ENCODE results near the gene SLU7.

Gene SLU7

GRCh38 chr5:160367261-160367660, 51.6 kb downstream of the SLU7 start:
- no peak for DNase-seq (ENCODE audit: low spot score)

- no peak for DNase-seq (ENCODE audit: low spot score)
Measured at GRCh38 chr5:160366230-160366629, 52.7 kb downstream of the SLU7 start.

- no peak for DNase-seq (ENCODE audit: low spot score)
Measured at GRCh38 chr5:160363660-160364395, 55.1 kb downstream of the SLU7 start.

- DNase-seq (ENCODE audit: low spot score) = no peak
Measured at GRCh38 chr5:160363211-160363610, 55.7 kb downstream of the SLU7 start.

- no peak for DNase-seq (ENCODE audit: low spot score)
Measured at GRCh38 chr5:160361624-160362228, 57.2 kb downstream of the SLU7 start.

GRCh38 chr5:160360310-160360709, 58.6 kb downstream of the SLU7 start:
- DNase-seq (ENCODE audit: low spot score) = no peak

GRCh38 chr5:160359816-160360215, 59.1 kb downstream of the SLU7 start:
- DNase-seq (ENCODE audit: low spot score) = no peak

- no peak for DNase-seq (ENCODE audit: low spot score)
Measured at GRCh38 chr5:160359242-160359641, 59.6 kb downstream of the SLU7 start.

GRCh38 chr5:160357861-160358411, 60.9 kb downstream of the SLU7 start:
- no peak for DNase-seq (ENCODE audit: low spot score)

- no peak for DNase-seq (ENCODE audit: low spot score)
Measured at GRCh38 chr5:160357394-160357793, 61.5 kb downstream of the SLU7 start.

GRCh38 chr5:160356550-160357347, 62.1 kb downstream of the SLU7 start:
- no peak for DNase-seq (ENCODE audit: low spot score)

- DNase-seq (ENCODE audit: low spot score) = no peak
Measured at GRCh38 chr5:160354666-160355065, 64.2 kb downstream of the SLU7 start.

GRCh38 chr5:160353379-160353778, 65.5 kb downstream of the SLU7 start:
- no peak for DNase-seq (ENCODE audit: low spot score)

- DNase-seq (ENCODE audit: low spot score) = no peak
Measured at GRCh38 chr5:160352308-160352707, 66.6 kb downstream of the SLU7 start.
